ENCODE measurements around the gene SPATA45.
A peak's percentile ranks its signal among the peaks of the same experiment; 100 is the strongest.
"Not testable (repeated sequence)": the region's sequence is repeated elsewhere in the genome, so short reads cannot be mapped to it uniquely, and the experiment has no call there.

The SPATA45 gene

DNA sequence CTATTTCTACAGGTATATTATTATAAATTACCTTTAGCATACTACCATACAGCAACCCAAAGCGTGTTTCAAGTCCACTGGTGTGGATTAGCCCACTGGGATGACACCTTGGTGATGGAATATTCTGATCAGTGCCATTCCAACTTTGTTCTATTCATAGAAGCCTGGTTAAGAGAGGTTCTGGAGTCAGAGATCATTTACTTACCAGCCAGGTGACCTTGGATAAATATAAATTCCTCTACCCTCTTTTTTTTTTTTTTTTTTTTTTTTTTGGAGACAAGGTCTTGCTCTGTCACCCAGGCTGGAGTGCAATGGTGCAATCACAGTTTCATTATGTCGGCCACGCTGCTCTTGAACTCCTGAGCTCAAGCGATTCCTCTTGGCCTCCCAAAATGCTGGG lies at the start of gene SPATA45:
TSS of gene SPATA45 (minus strand) at position 101 of the 400 bp plus-strand sequence. CDS start 11,500 bp downstream, outside the sequence.
- H3K36me3 ChIP-seq (ENCODE audit: control insufficient read depth, insufficient read depth, low read length) = no peaks in the 10 kb centered on the region
- 0 out of 2 replicates have a peak, but pooled peaks cover under 1% of the 10 kb centered on the region for H3K4me1 ChIP-seq (ENCODE audit: control insufficient read depth, insufficient read depth, low read length)
- H3K27ac ChIP-seq (ENCODE audit: low read depth, low read length) = no peak within 1 kb of the TSS
- H3K9ac ChIP-seq (ENCODE audit: low read depth, low read length) = no peak within 1 kb of the TSS
- H3K9me3 ChIP-seq (ENCODE audit: control insufficient read depth, insufficient read depth, low read length) = no peaks in the 10 kb centered on the region
- H3K27me3 ChIP-seq (ENCODE audit: control insufficient read depth, insufficient read depth, low read length) = no peaks in the 10 kb centered on the region
- no peak within 1 kb of the TSS for H3K4me3 ChIP-seq (ENCODE audit: low read depth, low read length)

DNA sequence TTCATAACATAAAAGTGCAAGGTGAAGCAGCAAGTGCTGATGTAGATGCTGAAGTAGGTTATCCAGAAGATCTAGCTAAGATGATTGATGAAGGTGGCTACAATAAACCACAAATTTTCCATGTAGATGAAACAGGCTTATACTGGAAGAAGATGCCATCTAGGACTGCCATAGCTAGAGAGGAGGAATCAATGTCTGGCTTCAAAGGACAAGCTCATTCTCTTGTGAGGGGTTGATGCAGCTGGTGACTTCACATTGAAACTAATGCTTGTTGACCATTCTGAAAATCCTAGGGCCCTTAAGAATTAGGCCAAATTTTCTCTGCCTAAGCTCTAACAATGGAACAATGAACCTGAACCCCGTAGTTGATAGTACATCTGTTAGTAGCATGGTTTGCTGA lies 44.7 kb upstream of the SPATA45 start:
- Histone ChIP-seq H3K27me3 (ENCODE audit: control insufficient read depth, insufficient read depth, low read length) (no peaks in the 10 kb centered on the region), H3K36me3 (ENCODE audit: control insufficient read depth, insufficient read depth, low read length) (peaks cover 96% of the 10 kb centered on the region), H3K27ac (ENCODE audit: low read depth, low read length) (no peak overlapping the region), H3K4me3 (ENCODE audit: low read depth, low read length) (no peak overlapping the region), H3K9ac (ENCODE audit: low read depth, low read length) (no peak overlapping the region), H3K9me3 (ENCODE audit: control insufficient read depth, insufficient read depth, low read length) (no peaks in the 10 kb centered on the region), H3K4me1 (ENCODE audit: control insufficient read depth, insufficient read depth, low read length) (no peaks in the 10 kb centered on the region)

DNA sequence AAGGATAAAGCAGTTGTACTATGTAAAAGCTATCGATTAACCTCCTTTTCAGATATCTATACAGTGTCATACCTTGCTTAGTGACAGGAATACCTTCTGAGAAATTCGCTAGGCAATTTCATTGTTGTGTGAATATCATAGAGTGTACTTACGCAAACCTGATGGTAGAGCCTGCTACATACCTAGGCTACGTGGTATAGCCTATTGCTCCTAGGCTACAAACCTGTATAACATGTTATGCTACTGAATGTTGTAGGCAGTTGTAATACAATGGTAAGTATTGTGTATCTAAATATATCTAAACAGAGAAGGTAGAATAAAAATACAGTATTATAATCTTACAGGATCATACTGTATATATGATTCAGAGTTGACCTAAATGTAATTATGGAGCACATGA lies 37.1 kb upstream of the SPATA45 start:
- no peaks in the 10 kb centered on the region for H3K9me3 ChIP-seq (ENCODE audit: control insufficient read depth, insufficient read depth, low read length)
- H3K9ac ChIP-seq (ENCODE audit: low read depth, low read length) = no peak overlapping the region
- H3K36me3 ChIP-seq (ENCODE audit: control insufficient read depth, insufficient read depth, low read length) = peaks cover 100% of the 10 kb centered on the region
- H3K4me1 ChIP-seq (ENCODE audit: control insufficient read depth, insufficient read depth, low read length) = peaks cover 8% of the 10 kb centered on the region
- no peaks in the 10 kb centered on the region for H3K27me3 ChIP-seq (ENCODE audit: control insufficient read depth, insufficient read depth, low read length)
- no peak overlapping the region for H3K27ac ChIP-seq (ENCODE audit: low read depth, low read length)
- no peak overlapping the region for H3K4me3 ChIP-seq (ENCODE audit: low read depth, low read length)

DNA sequence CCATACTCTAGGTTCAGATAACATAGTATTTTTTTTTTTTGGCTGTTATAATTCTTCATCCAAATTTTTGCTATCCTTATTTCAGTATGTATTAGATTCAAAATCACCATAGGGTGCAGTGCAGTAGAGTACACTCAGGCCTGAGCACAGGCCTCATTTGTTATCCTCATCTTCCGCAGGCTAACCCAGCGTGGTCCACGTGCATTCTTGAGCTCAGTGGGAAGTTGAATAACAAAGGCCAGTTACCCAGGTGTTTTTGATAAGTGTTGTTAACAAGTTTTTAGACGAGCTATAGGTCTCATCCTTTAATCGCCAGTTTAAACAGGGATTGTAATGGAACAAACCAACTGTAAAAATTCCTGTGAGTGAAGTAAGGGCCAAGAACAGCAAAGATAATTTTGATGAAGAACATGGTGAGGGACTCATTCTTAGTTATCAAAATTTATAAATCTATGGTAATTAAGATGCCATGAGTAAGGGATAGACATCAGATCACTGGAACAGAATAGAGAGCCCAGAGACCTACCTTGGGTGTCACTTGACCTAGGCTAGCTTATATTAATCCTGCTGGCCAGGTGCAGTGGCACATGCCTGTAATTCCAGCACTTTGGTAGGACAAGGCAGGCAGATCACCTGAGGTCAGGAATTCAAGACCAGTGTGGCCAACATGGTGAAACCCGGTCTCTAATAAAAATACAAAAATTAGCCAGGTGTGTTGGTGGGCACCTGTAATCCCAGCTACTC lies 32.7 kb upstream of the SPATA45 start:
- Histone ChIP-seq H3K9ac (ENCODE audit: low read depth, low read length) (no peak overlapping the region), H3K27me3 (ENCODE audit: control insufficient read depth, insufficient read depth, low read length) (no peaks in the 10 kb centered on the region), H3K36me3 (ENCODE audit: control insufficient read depth, insufficient read depth, low read length) (peaks cover 98% of the 10 kb centered on the region), H3K9me3 (ENCODE audit: control insufficient read depth, insufficient read depth, low read length) (no peaks in the 10 kb centered on the region), H3K4me1 (ENCODE audit: control insufficient read depth, insufficient read depth, low read length) (peaks cover 19% of the 10 kb centered on the region), H3K27ac (ENCODE audit: low read depth, low read length) (peak overlapping the region; percentile 59), H3K4me3 (ENCODE audit: low read depth, low read length) (no peak overlapping the region)

DNA sequence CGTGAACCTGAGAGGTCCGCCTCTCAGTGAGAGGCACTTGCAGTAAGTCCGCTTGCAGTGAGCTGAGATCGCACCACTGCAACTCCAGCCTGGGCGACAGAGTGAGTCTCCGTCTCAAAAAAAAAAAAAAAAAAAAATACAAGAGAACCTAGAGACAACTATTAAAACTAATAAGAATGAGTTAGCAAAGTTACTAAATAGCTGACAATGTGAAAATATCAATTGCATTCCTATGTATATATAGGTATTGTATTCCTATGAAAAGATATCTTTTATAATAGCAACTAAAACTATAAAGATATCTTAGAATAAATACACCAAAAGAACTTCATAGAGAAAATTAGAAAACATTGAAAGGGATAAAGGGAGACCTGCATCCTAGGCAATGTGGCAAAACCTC lies 31.0 kb upstream of the SPATA45 start:
- Histone ChIP-seq H3K36me3 (ENCODE audit: control insufficient read depth, insufficient read depth, low read length) (peaks cover 98% of the 10 kb centered on the region), H3K27ac (ENCODE audit: low read depth, low read length) (no peak overlapping the region), H3K9me3 (ENCODE audit: control insufficient read depth, insufficient read depth, low read length) (no peaks in the 10 kb centered on the region), H3K4me3 (ENCODE audit: low read depth, low read length) (no peak overlapping the region), H3K4me1 (ENCODE audit: control insufficient read depth, insufficient read depth, low read length) (peaks cover 19% of the 10 kb centered on the region), H3K27me3 (ENCODE audit: control insufficient read depth, insufficient read depth, low read length) (no peaks in the 10 kb centered on the region), H3K9ac (ENCODE audit: low read depth, low read length) (no peak overlapping the region)

DNA sequence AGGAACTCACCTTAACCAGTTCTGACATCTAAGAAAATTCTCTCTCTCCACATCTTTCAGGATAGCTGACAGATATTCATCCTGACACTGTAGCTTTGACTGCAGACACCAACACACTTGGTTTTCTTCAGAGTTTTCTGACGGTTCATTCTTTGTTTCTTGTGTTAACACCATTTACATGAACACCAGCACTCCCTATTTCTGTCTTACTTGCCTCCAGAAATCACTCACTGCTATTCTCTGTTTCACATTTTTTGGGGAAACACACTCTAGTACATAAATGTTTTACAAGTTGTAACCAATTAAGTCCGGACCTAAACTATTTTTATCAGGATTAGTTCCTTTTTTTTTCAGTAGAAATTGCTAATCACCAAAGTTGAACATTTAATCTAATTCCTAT lies 26.1 kb upstream of the SPATA45 start:
- H3K9me3 ChIP-seq (ENCODE audit: control insufficient read depth, insufficient read depth, low read length) = no peaks in the 10 kb centered on the region
- no peak overlapping the region for H3K4me3 ChIP-seq (ENCODE audit: low read depth, low read length)
- no peak overlapping the region for H3K27ac ChIP-seq (ENCODE audit: low read depth, low read length)
- H3K36me3 ChIP-seq (ENCODE audit: control insufficient read depth, insufficient read depth, low read length) = peaks cover 98% of the 10 kb centered on the region
- peaks cover under 1% of the 10 kb centered on the region; the same call in 1 of the 2 replicates for H3K4me1 ChIP-seq (ENCODE audit: control insufficient read depth, insufficient read depth, low read length)
- H3K27me3 ChIP-seq (ENCODE audit: control insufficient read depth, insufficient read depth, low read length) = no peaks in the 10 kb centered on the region
- H3K9ac ChIP-seq (ENCODE audit: low read depth, low read length) = no peak overlapping the region

DNA sequence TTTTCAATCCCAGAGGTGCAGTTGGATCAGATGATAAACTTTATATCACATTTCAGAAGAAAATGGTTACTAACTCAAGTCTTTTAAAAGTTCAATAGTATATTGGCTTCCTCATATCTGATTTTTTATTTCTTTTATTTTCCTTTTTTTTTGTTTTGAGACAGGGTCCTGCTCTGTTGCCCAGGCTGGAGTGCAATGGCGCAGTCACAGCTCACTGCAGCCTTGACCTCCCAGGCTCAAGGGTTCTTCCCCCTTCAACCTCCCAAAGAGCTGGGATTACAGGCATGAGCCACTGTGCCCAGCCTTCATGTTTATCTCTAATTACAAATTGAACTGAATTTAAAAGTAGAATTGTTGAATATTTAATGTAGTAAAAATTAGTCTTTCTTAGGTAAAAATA lies 24.5 kb upstream of the SPATA45 start:
- Histone ChIP-seq H3K27me3 (ENCODE audit: control insufficient read depth, insufficient read depth, low read length) (no peaks in the 10 kb centered on the region), H3K9ac (ENCODE audit: low read depth, low read length) (no peak overlapping the region), H3K36me3 (ENCODE audit: control insufficient read depth, insufficient read depth, low read length) (peaks cover 99% of the 10 kb centered on the region), H3K27ac (ENCODE audit: low read depth, low read length) (no peak overlapping the region), H3K4me1 (ENCODE audit: control insufficient read depth, insufficient read depth, low read length) (peaks cover 2% of the 10 kb centered on the region; the same call in 1 of the 2 replicates), H3K9me3 (ENCODE audit: control insufficient read depth, insufficient read depth, low read length) (no peaks in the 10 kb centered on the region), H3K4me3 (ENCODE audit: low read depth, low read length) (no peak overlapping the region)

DNA sequence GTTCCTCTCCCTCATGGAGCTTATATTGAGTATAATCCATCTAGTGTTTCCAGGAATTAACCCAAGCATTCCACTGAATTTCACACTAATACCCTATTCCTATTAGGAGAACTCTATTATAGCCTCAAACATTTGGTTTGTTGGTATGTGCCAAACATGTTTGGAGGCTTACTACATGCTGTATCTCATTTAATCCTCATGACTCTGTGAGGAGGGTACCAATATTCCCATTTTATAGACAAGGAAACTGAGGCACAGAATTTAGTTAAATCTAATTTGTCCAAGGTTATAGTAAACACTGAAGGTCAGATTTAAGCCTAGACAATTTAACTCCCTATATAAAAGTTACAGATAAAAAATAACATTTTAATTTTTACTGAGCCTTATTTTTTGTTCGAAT lies 19.7 kb upstream of the SPATA45 start:
- no peak overlapping the region for H3K9ac ChIP-seq (ENCODE audit: low read depth, low read length)
- H3K27me3 ChIP-seq (ENCODE audit: control insufficient read depth, insufficient read depth, low read length) = no peaks in the 10 kb centered on the region
- H3K9me3 ChIP-seq (ENCODE audit: control insufficient read depth, insufficient read depth, low read length) = no peaks in the 10 kb centered on the region
- H3K4me3 ChIP-seq (ENCODE audit: low read depth, low read length) = no peak overlapping the region
- H3K4me1 ChIP-seq (ENCODE audit: control insufficient read depth, insufficient read depth, low read length) = peaks cover 17% of the 10 kb centered on the region; the same call in 1 of the 2 replicates
- H3K36me3 ChIP-seq (ENCODE audit: control insufficient read depth, insufficient read depth, low read length) = peaks cover 95% of the 10 kb centered on the region
- H3K27ac ChIP-seq (ENCODE audit: low read depth, low read length) = no peak overlapping the region

DNA sequence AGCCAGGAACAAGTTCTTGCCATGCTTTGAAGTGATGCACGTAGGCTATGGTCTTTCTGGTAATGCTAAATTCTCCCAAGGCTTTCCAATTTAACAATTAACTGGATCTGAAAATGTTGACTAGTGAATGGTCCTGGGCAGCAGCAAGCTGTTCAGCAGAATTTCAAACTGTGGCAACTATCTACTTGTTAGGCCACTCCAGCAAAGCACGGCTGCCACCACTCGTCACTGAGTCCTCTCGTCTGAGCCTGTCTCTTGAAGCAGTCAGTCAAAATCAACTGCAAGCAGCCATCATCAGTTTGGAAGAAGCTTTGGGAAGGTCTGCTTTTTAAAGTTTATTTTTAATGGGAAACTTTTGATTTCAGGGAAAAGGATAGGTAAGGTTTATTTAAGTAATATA lies 16.8 kb upstream of the SPATA45 start:
- H3K27ac ChIP-seq (ENCODE audit: low read depth, low read length) = no peak overlapping the region
- peaks cover 90% of the 10 kb centered on the region for H3K36me3 ChIP-seq (ENCODE audit: control insufficient read depth, insufficient read depth, low read length)
- H3K4me1 ChIP-seq (ENCODE audit: control insufficient read depth, insufficient read depth, low read length) = peaks cover 23% of the 10 kb centered on the region; the same call in 1 of the 2 replicates
- H3K4me3 ChIP-seq (ENCODE audit: low read depth, low read length) = peak overlapping the region; percentile 35; the same call in 1 of the 2 replicates
- no peaks in the 10 kb centered on the region for H3K9me3 ChIP-seq (ENCODE audit: control insufficient read depth, insufficient read depth, low read length)
- H3K9ac ChIP-seq (ENCODE audit: low read depth, low read length) = no peak overlapping the region
- H3K27me3 ChIP-seq (ENCODE audit: control insufficient read depth, insufficient read depth, low read length) = no peaks in the 10 kb centered on the region

DNA sequence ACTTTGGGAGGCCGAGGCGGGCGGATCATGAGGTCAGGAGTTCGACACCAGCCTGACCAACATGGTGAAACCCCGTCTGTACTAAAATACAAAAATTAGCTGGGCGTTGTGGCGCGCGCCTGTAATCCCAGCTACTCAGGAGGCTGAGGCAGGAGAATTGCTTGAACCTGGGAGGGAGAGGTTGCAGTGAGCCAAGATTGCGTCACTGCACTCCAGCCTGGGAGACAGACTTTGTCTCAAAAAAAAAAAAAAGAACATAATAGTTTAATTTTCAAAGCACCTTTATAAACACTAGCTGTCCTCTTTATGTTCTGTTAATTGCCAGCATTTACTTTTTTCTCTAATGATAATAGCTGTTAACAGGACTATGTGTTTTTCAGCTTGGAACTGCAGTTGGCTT lies 15.9 kb upstream of the SPATA45 start:
- not testable (repeated sequence) for H3K27ac ChIP-seq (ENCODE audit: low read depth, low read length); H3K27me3 ChIP-seq (ENCODE audit: control insufficient read depth, insufficient read depth, low read length); H3K9ac ChIP-seq (ENCODE audit: low read depth, low read length); H3K9me3 ChIP-seq (ENCODE audit: control insufficient read depth, insufficient read depth, low read length)
- peaks cover 85% of the 10 kb centered on the region for H3K36me3 ChIP-seq (ENCODE audit: control insufficient read depth, insufficient read depth, low read length)
- H3K4me3 ChIP-seq (ENCODE audit: low read depth, low read length) = peak overlapping the region; percentile 54
- H3K4me1 ChIP-seq (ENCODE audit: control insufficient read depth, insufficient read depth, low read length) = peaks cover 23% of the 10 kb centered on the region; the same call in 1 of the 2 replicates

DNA sequence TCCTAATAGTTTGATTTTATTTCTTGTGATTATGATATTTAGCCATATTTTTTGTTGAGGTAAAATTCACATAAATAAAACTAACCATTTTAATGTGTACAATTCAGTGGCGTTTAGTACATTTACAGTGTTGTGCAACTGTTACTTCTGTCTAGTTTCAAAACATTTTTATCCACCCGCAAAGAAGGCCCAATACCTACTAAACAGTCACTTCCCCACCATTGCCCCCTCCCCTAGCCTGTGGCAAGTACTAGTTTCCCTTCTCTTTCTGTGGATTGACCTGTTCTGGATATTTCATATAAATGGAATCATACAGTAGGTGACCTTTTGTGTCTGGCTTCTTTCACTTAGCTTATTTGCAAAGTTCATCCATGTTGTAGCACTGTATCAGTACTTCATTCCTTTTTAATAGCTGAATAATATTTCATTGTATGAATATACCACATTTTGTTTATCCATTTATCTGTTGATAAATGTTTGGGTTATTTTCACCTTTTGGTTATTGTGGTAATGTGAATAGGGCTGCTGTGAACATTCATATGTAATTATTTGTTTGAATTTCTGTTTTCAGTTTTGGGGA lies 14.8 kb upstream of the SPATA45 start:
- Histone ChIP-seq H3K27ac (ENCODE audit: low read depth, low read length) (no peak overlapping the region), H3K4me1 (ENCODE audit: control insufficient read depth, insufficient read depth, low read length) (peaks cover 23% of the 10 kb centered on the region; the same call in 1 of the 2 replicates), H3K9me3 (ENCODE audit: control insufficient read depth, insufficient read depth, low read length) (no peaks in the 10 kb centered on the region), H3K27me3 (ENCODE audit: control insufficient read depth, insufficient read depth, low read length) (no peaks in the 10 kb centered on the region), H3K9ac (ENCODE audit: low read depth, low read length) (no peak overlapping the region), H3K4me3 (ENCODE audit: low read depth, low read length) (peak overlapping the region; percentile 54), H3K36me3 (ENCODE audit: control insufficient read depth, insufficient read depth, low read length) (peaks cover 74% of the 10 kb centered on the region)

All from HUES48 (cell line).